ENCODE results near the gene LRMDA. TPM values are rescaled to one million over a fixed set of nuclear protein-coding genes. Genes with fewer than 3 reads are reported as not detected.

Gene LRMDA
- total and polyA plus RNA-seq, 2 donors (not counting 1 experiment from before 2014, with no cell fraction given) = 0.12 TPM; not detected in 1

- Mint-ChIP-seq H3K27me3 (peaks cover 5% of the 10 kb centered on the region), H3K9me3 (ENCODE audit: insufficient read depth) (peaks cover 2% of the 10 kb centered on the region), H3K4me3 (no peak overlapping the region), H3K27ac (no peak overlapping the region), H3K4me1 (no peaks in the 10 kb centered on the region)
- H3K36me3 ChIP-seq (replicated peaks in 1 of 2; ENCODE audit: control extremely low read depth in 1 of 2, control insufficient read depth in 1 of 2, extremely low read depth in 1 of 2, insufficient read depth in 2 of 2, low read length in 1 of 2) = no peaks in the 10 kb centered on the region
- H2AFZ ChIP-seq (ENCODE audit: insufficient read depth, low read depth, low read length, poor library complexity, severe bottlenecking) = no peak overlapping the region
- no peak overlapping the region for H3K9ac ChIP-seq (ENCODE audit: low read length)
- H3K9me3 ChIP-seq (ENCODE audit: control extremely low read depth in 1 of 3, control insufficient read depth in 2 of 3, insufficient read depth in 1 of 3, low read length in 2 of 3) = no peaks in the 10 kb centered on the region
- intact Hi-C loops (cut with micrococcal nuclease) = no loop called here
- ATAC-seq (ENCODE audit: low read depth) (no peak), DNase-seq (no peak)
- POLR2A ChIA-PET = no interaction called here
- no peaks in the 10 kb centered on the region for H3K79me2 ChIP-seq (ENCODE audit: control insufficient read depth, insufficient read depth, low read length)
- H3K4me3 ChIP-seq (ENCODE audit: control extremely low read depth in 1 of 5, extremely low read depth in 1 of 5, insufficient read depth in 1 of 5, low read depth in 2 of 5, low read length in 4 of 5) = no peak overlapping the region
- TF ChIP-seq CTCF (IDR thresholded peaks at IDR 0.05) = no peak
- TF ChIP-seq EZH2 (IDR thresholded peaks at IDR 0.05; ENCODE audit: borderline replicate concordance, insufficient read depth, low read depth, low read length, poor library complexity, severe bottlenecking) = no peak
- CTCF ChIA-PET = no interaction called here
- no peaks in the 10 kb centered on the region for H3K27me3 ChIP-seq (replicated peaks in 1 of 4; ENCODE audit: control extremely low read depth in 1 of 4, control insufficient read depth in 3 of 4, insufficient read depth in 4 of 4, low read length in 3 of 4)
- no peak overlapping the region for H3K27ac ChIP-seq (ENCODE audit: low read length in 2 of 2)
- no peaks in the 10 kb centered on the region for H3K4me1 ChIP-seq (ENCODE audit: control insufficient read depth in 2 of 2, insufficient read depth in 2 of 2, low read length in 2 of 2)
- no peak overlapping the region for H3K4me2 ChIP-seq (replicated peaks; ENCODE audit: low read depth, low read length, poor library complexity, severe bottlenecking)
- H4K20me1 ChIP-seq (ENCODE audit: control insufficient read depth, insufficient read depth, low read length, poor library complexity, severe bottlenecking) = no peaks in the 10 kb centered on the region
These were observed 613.3 kb downstream of the LRMDA start for GRCh38 chr10:76044751-76045150.

GRCh38 chr10:76045174-76045573, 613.8 kb downstream of the LRMDA start:
- Histone ChIP-seq H3K9me3 (ENCODE audit: control extremely low read depth in 1 of 3, control insufficient read depth in 2 of 3, insufficient read depth in 1 of 3, low read length in 2 of 3) (no peaks in the 10 kb centered on the region), H4K20me1 (ENCODE audit: control insufficient read depth, insufficient read depth, low read length, poor library complexity, severe bottlenecking) (no peaks in the 10 kb centered on the region), H3K79me2 (ENCODE audit: control insufficient read depth, insufficient read depth, low read length) (no peaks in the 10 kb centered on the region), H3K36me3 (replicated peaks in 1 of 2; ENCODE audit: control extremely low read depth in 1 of 2, control insufficient read depth in 1 of 2, extremely low read depth in 1 of 2, insufficient read depth in 2 of 2, low read length in 1 of 2) (no peaks in the 10 kb centered on the region), H3K27ac (ENCODE audit: low read length in 2 of 2) (no peak overlapping the region), H2AFZ (ENCODE audit: insufficient read depth, low read depth, low read length, poor library complexity, severe bottlenecking) (no peak overlapping the region), H3K4me2 (replicated peaks; ENCODE audit: low read depth, low read length, poor library complexity, severe bottlenecking) (no peak overlapping the region), H3K27me3 (replicated peaks in 1 of 4; ENCODE audit: control extremely low read depth in 1 of 4, control insufficient read depth in 3 of 4, insufficient read depth in 4 of 4, low read length in 3 of 4) (no peaks in the 10 kb centered on the region), H3K9ac (ENCODE audit: low read length) (no peak overlapping the region), H3K4me3 (ENCODE audit: control extremely low read depth in 1 of 5, extremely low read depth in 1 of 5, insufficient read depth in 1 of 5, low read depth in 2 of 5, low read length in 4 of 5) (no peak overlapping the region), H3K4me1 (ENCODE audit: control insufficient read depth in 2 of 2, insufficient read depth in 2 of 2, low read length in 2 of 2) (no peaks in the 10 kb centered on the region)
- TF ChIP-seq EZH2 (IDR thresholded peaks at IDR 0.05; ENCODE audit: borderline replicate concordance, insufficient read depth, low read depth, low read length, poor library complexity, severe bottlenecking) (no peak), CTCF (IDR thresholded peaks at IDR 0.05) (no peak)
- ChIA-PET POLR2A (no interaction called here), CTCF (no interaction called here)
- no peak overlapping the region for H3K27ac Mint-ChIP-seq
- WGBS (ENCODE audit: insufficient coverage) = 86% methylated on average over 1 of the region's 1 CpG
- ATAC-seq (ENCODE audit: low read depth) (no peak), DNase-seq (no peak)
- H3K9me3 Mint-ChIP-seq (ENCODE audit: insufficient read depth) = peaks cover 2% of the 10 kb centered on the region
- H3K27me3 Mint-ChIP-seq = peaks cover 5% of the 10 kb centered on the region
- no peaks in the 10 kb centered on the region for H3K4me1 Mint-ChIP-seq
- intact Hi-C loops (cut with micrococcal nuclease) = no loop called here
- no peak overlapping the region for H3K4me3 Mint-ChIP-seq
